H1 (cell line): ENCODE results near the gene TMEM120B. TPM values are rescaled to one million over a fixed set of nuclear protein-coding genes. Genes with fewer than 3 reads are reported as not detected.

Source experiments
- CTCF ChIA-PET: fragments of 300-600 bp; sonication (Branson Sonifier 250); formaldehyde crosslinking; loops from one replicate; lab custom pipeline; 2021; ENCODE audit not compliant: partially characterized antibody; lab: Charles Lee
- POLR2A ChIA-PET: fragments of 300-600 bp; sonication (Branson Sonifier 250); formaldehyde crosslinking; loops from one replicate; lab custom pipeline; 2021; ENCODE audit warnings: inconsistent platforms; ENCODE audit not compliant: partially characterized antibody; lab: Charles Lee
- DNase-seq, 2 experiments: peaks; one replicate each; pipeline versions ENCODE4 v3.0.0 to v3.0.0-alpha.2; 2010 to 2022; ENCODE audit warnings: low spot score in 2 of 2, low read depth in 1 of 2, mixed read lengths in 1 of 2
- FAIRE-seq: peaks from 2 replicates; lab custom pipeline; 2011; peaks lifted over from hg19 to GRCh38; lab: Jason Lieb, UNC
- H2AFZ ChIP-seq: 2 replicates; pipeline ENCODE4 v1.8.1; 2012; ENCODE audit warnings: low read length, inconsistent platforms
- H2AK5ac ChIP-seq: 2 replicates; pipeline ENCODE4 v1.6.1; 2013; ENCODE audit warnings: low read depth, low read length
- H2BK120ac ChIP-seq: replicated peaks from 2 replicates; pipeline ENCODE3; 2013; ENCODE audit warnings: low read depth, low read length, inconsistent platforms
- H2BK12ac ChIP-seq: 2 replicates; pipeline ENCODE4 v1.6.1; 2013; ENCODE audit warnings: low read depth, low read length
- H2BK15ac ChIP-seq: 2 replicates; pipeline ENCODE4 v1.6.1; 2013; ENCODE audit warnings: low read length
- H2BK20ac ChIP-seq: 2 replicates; pipeline ENCODE4 v1.6.1; 2013; ENCODE audit warnings: low read length
- H2BK5ac ChIP-seq: 2 replicates; pipeline ENCODE4 v1.6.1; 2013; ENCODE audit warnings: low read depth, low read length
- H3K14ac ChIP-seq: 2 replicates; pipeline ENCODE4 v1.6.1; 2013; ENCODE audit warnings: inconsistent platforms; ENCODE audit not compliant: insufficient read length
- H3K18ac ChIP-seq: 2 replicates; pipeline ENCODE4 v1.6.1; 2013; ENCODE audit warnings: low read length; ENCODE audit errors: extremely low read depth
- H3K23ac ChIP-seq: 2 replicates; pipeline ENCODE4 v1.6.1; 2013; ENCODE audit warnings: inconsistent platforms; ENCODE audit not compliant: insufficient read length
- H3K23me2 ChIP-seq: 2 replicates; pipeline ENCODE4 v1.6.1; 2013; ENCODE audit warnings: low read depth, low read length
- H3K27ac ChIP-seq: 2 replicates; pipeline ENCODE4 v1.6.1; 2011; ENCODE audit warnings: low read depth, low read length, inconsistent platforms
- H3K27me3 ChIP-seq, 4 experiments: replicated peaks in 1 of 4; 1 replicate in 1 of 4; 2 replicates in 3 of 4; pipeline versions ENCODE4 v1.6.1 to v1.8.1; 2011 to 2013; ENCODE audit warnings: low read length in 3 of 4, mild to moderate bottlenecking in 3 of 4, inconsistent platforms in 2 of 4, mixed read lengths in 2 of 4, moderate library complexity in 1 of 4; ENCODE audit not compliant: control insufficient read depth in 3 of 4, insufficient read depth in 3 of 4; ENCODE audit errors: extremely low read depth in 1 of 4
- H3K36me3 ChIP-seq, 4 experiments: 2 replicates each; pipeline versions ENCODE4 v1.6.1 to v1.8.1; 2011 to 2013; ENCODE audit warnings: mild to moderate bottlenecking in 4 of 4, low read length in 3 of 4, moderate library complexity in 2 of 4, control low read depth in 1 of 4, inconsistent platforms in 1 of 4; ENCODE audit not compliant: insufficient read depth in 4 of 4, control insufficient read depth in 2 of 4
- H3K4ac ChIP-seq: replicated peaks from 2 replicates; pipeline ENCODE3; 2013; ENCODE audit warnings: low read length, low read depth, mixed read lengths, inconsistent platforms; ENCODE audit not compliant: insufficient read length
- H3K4me1 ChIP-seq, 4 experiments: replicated peaks in 1 of 4; 1 replicate in 1 of 4; 2 replicates in 3 of 4; pipeline versions ENCODE4 v1.6.1 to v1.8.1; 2011 to 2013; ENCODE audit warnings: low read length in 3 of 4, inconsistent platforms in 2 of 4, mixed read lengths in 1 of 4; ENCODE audit not compliant: insufficient read depth in 4 of 4, control insufficient read depth in 3 of 4
- H3K4me2 ChIP-seq, 2 experiments: 2 replicates each; pipeline versions ENCODE4 v1.6.1 to v1.8.1; 2011 to 2013; ENCODE audit warnings: low read depth in 2 of 2, low read length in 2 of 2, control low read depth in 1 of 2, inconsistent platforms in 1 of 2, mild to moderate bottlenecking in 1 of 2; ENCODE audit not compliant: insufficient read depth in 1 of 2
- H3K4me3 ChIP-seq, 4 experiments: fragments of 200-600, 300-600 bp in 1 of 4; sonication (generic), shearing (Covaris generic), sonication (Bioruptor Twin) in 1 of 4; 2 replicates each; pipeline versions ENCODE4 v1.5.1 to v1.8.1; 2011 to 2016; ENCODE audit warnings: low read length in 4 of 4, low read depth in 3 of 4, control low read depth in 2 of 4, inconsistent platforms in 2 of 4, mild to moderate bottlenecking in 2 of 4, mixed read lengths in 1 of 4, moderate library complexity in 1 of 4; ENCODE audit not compliant: insufficient read depth in 2 of 4; ENCODE audit errors: extremely low read depth in 1 of 4
- H3K56ac ChIP-seq: replicated peaks from 2 replicates; pipeline ENCODE3; 2013; ENCODE audit warnings: low read depth, mild to moderate bottlenecking, mixed read lengths, low read length, inconsistent platforms; ENCODE audit not compliant: insufficient read length
- H3K79me1 ChIP-seq: 2 replicates; pipeline ENCODE4 v1.6.1; 2013; ENCODE audit warnings: low read depth, low read length, control low read depth
- H3K79me2 ChIP-seq, 2 experiments: 2 replicates each; pipeline versions ENCODE4 v1.6.1 to v1.8.1; 2012 to 2013; ENCODE audit warnings: low read length in 2 of 2, mild to moderate bottlenecking in 2 of 2, inconsistent platforms in 1 of 2; ENCODE audit not compliant: insufficient read depth in 2 of 2, control insufficient read depth in 1 of 2
- H3K9ac ChIP-seq, 4 experiments: replicated peaks in 1 of 4; 1 replicate in 1 of 4; 2 replicates in 3 of 4; pipeline versions ENCODE4 v1.6.1 to v1.8.1; 2011 to 2013; ENCODE audit warnings: low read depth in 3 of 4, low read length in 3 of 4, control low read depth in 2 of 4, mild to moderate bottlenecking in 2 of 4, moderate library complexity in 2 of 4, inconsistent platforms in 1 of 4; ENCODE audit errors: extremely low read depth in 1 of 4
- H3K9me3 ChIP-seq, 2 experiments: 2 replicates each; pipeline versions ENCODE4 v1.6.1 to v1.8.1; 2012 to 2013; ENCODE audit warnings: mild to moderate bottlenecking in 2 of 2, moderate library complexity in 2 of 2, control low read depth in 1 of 2, inconsistent platforms in 1 of 2, low read depth in 1 of 2, low read length in 1 of 2, mixed read lengths in 1 of 2; ENCODE audit not compliant: insufficient read depth in 2 of 2
- H4K20me1 ChIP-seq, 2 experiments: replicated peaks in 1 of 2; 2 replicates each; pipeline versions ENCODE3 to v1.8.1; 2011 to 2013; ENCODE audit warnings: inconsistent platforms in 2 of 2, low read length in 2 of 2, mild to moderate bottlenecking in 1 of 2; ENCODE audit not compliant: insufficient read depth in 2 of 2, control insufficient read depth in 1 of 2
- H4K5ac ChIP-seq: 2 replicates; pipeline ENCODE4 v1.6.1; 2013; ENCODE audit warnings: low read length, low read depth, mixed read lengths, inconsistent platforms; ENCODE audit not compliant: insufficient read length
- H4K8ac ChIP-seq: 2 replicates; pipeline ENCODE4 v1.8.0; 2013; ENCODE audit warnings: mild to moderate bottlenecking, moderate library complexity, low read length, inconsistent platforms; ENCODE audit not compliant: insufficient read depth; ENCODE audit errors: extremely low read depth
- H4K91ac ChIP-seq: replicated peaks from 2 replicates; pipeline ENCODE3; 2013; ENCODE audit warnings: low read length, mixed read lengths, inconsistent platforms; ENCODE audit not compliant: insufficient read length
- CBX5 ChIP-seq: fragments of 300-800, 300-1000 bp; sonication (generic); IDR thresholded peaks from 2 replicates; pipeline ENCODE4 v1.7.1; 2016; ENCODE audit warnings: antibody characterized with exemption, low read length, low read depth
- CTCF ChIP-seq, 3 experiments: IDR thresholded peaks; 1 replicate in 2 of 3; 2 replicates in 1 of 3; pipeline versions ENCODE4 v1.5.1 to v1.6.1; 2011; ENCODE audit warnings: low read length in 3 of 3, mild to moderate bottlenecking in 3 of 3, inconsistent platforms in 2 of 3, low read depth in 1 of 3, moderate library complexity in 1 of 3; ENCODE audit not compliant: insufficient read depth in 1 of 3; ENCODE audit errors: control extremely low read depth in 1 of 3
- E2F6 ChIP-seq: IDR thresholded peaks from 2 replicates; pipeline ENCODE4 v1.6.1; 2012; ENCODE audit warnings: inconsistent platforms
- EGR1 ChIP-seq: IDR thresholded peaks from 2 replicates; pipeline ENCODE4 v1.6.1; 2011; ENCODE audit warnings: low read depth, low read length, borderline replicate concordance
- FOSL1 ChIP-seq: IDR thresholded peaks from 2 replicates; pipeline ENCODE4 v1.6.1; 2011; ENCODE audit warnings: mild to moderate bottlenecking, low read depth, low read length, moderate library complexity; ENCODE audit not compliant: insufficient read depth
- GTF2F1 ChIP-seq: IDR thresholded peaks from 2 replicates; pipeline ENCODE4 v1.6.1; 2012; ENCODE audit warnings: low read depth, low read length, improper control_type of control experiment, borderline replicate concordance
- NRF1 ChIP-seq: IDR thresholded peaks from 2 replicates; pipeline ENCODE4 v1.6.1; 2011; ENCODE audit warnings: mild to moderate bottlenecking, low read depth, low read length, improper control_type of control experiment
- SP4 ChIP-seq: IDR thresholded peaks from 2 replicates; pipeline ENCODE4 v1.6.1; 2012; ENCODE audit warnings: low read length, inconsistent platforms
- USF2 ChIP-seq: IDR thresholded peaks from 2 replicates; pipeline ENCODE4 v1.6.1; 2011; ENCODE audit warnings: low read length, improper control_type of control experiment
- whole genome bisulfite sequencing, 2 experiments: shearing (Covaris generic) in 1 of 2; methylation state at CpG; one replicate each; pipeline versions ENCODE4 v1.1.6 to v1.1.7; 2013 to 2015; ENCODE audit warnings: low lambda C conversion rate in 2 of 2, mixed read lengths in 2 of 2, inconsistent platforms in 1 of 2, low coverage in 1 of 2, missing lambda C conversion rate in 1 of 2; ENCODE audit not compliant: insufficient replicate concordance in 2 of 2, insufficient coverage in 1 of 2, insufficient read length in 1 of 2; ENCODE audit errors: extremely low coverage in 1 of 2, missing lambda C conversion rate in 1 of 2; 5-methylcytosine and 5-hydroxymethylcytosine counted together
- polyA plus RNA-seq, 7 experiments: library from polyadenylated mRNA; depleted of rRNA in 3 of 7; stranded (reverse) in 5 of 7; unstranded in 2 of 7; fragments of >200 nt in 5 of 7; fragments of 200-250 nt in 2 of 7; gene quantifications; 1 replicate in 5 of 7; 2 replicates in 1 of 7; 4 replicates in 1 of 7; pipeline versions ENCODE4 v1.2.1 to v1.2.3, GENCODE V29; 2011 to 2013; ENCODE audit warnings: missing spikeins in 2 of 7, mixed read lengths in 2 of 7
- total RNA-seq: library from RNA; stranded (reverse); fragmentation: NEBNext Ultra II Directional; extraction: Animal tissue kit (Norgen Biotek cat#: 25700); gene quantifications from 2 replicates; pipeline ENCODE4 v1.2.1, GENCODE V29; 2021

TMEM120B gene
- total and polyA plus RNA-seq, 2 of the 8 experiments (the other 6 are each of a cell fraction or from before 2014, with no cell fraction given): 22.0 to 29.1 TPM

GRCh38 chr12:121783766-121784165 is 71.2 kb downstream of the TMEM120B start:
- no peaks in the 10 kb centered on the region for H3K27me3 ChIP-seq
- H3K4me2 ChIP-seq: no peak overlapping the region
- H2BK20ac ChIP-seq: no peak overlapping the region
- H3K4ac ChIP-seq: no peak overlapping the region
- H3K79me2 ChIP-seq: no peaks in the 10 kb centered on the region
- peaks cover 0 to 6% (median 5%) of the 10 kb centered on the region in 4 experiments; a peak in 4 of 8 replicates for H3K36me3 ChIP-seq
- H2BK120ac ChIP-seq: no peak overlapping the region
- DNase-seq (no peak), FAIRE-seq (no peak)
- no peak overlapping the region for H3K18ac ChIP-seq
- no peaks in the 10 kb centered on the region for H3K23me2 ChIP-seq
- CTCF ChIA-PET: interaction anchor here (1.1 to 18.5 kb wide), 4 partner anchors 5 to 104 kb away, joined by 4 to 335 read pairs (median 178); partner anchors contain the start of genes PSMD9 and RHOF
- no peak overlapping the region for H3K9ac ChIP-seq
- no peak overlapping the region for H2BK5ac ChIP-seq
- H3K4me1 ChIP-seq: 0 out of 7 replicates have a peak, but pooled peaks cover 0 to 3% (median 0%) of the 10 kb centered on the region in 4 experiments
- H2BK15ac ChIP-seq: no peak overlapping the region
- no peak overlapping the region for H4K91ac ChIP-seq
- no peak overlapping the region for H4K8ac ChIP-seq
- H4K5ac ChIP-seq: no peak overlapping the region
- no peak overlapping the region for H3K23ac ChIP-seq
- H2AK5ac ChIP-seq: no peak overlapping the region
- no peak overlapping the region for H2AFZ ChIP-seq
- no peak overlapping the region for H3K14ac ChIP-seq
- no peak overlapping the region for H2BK12ac ChIP-seq
- WGBS, 2 experiments: 86% methylated on average over 6 of the region's 6 CpGs; no CpG with 5 or more reads in 1 of the 2 experiments
- H3K79me1 ChIP-seq: no peaks in the 10 kb centered on the region; the same call in none of the 2 replicates
- H3K9me3 ChIP-seq: no peaks in the 10 kb centered on the region
- H3K56ac ChIP-seq: no peak overlapping the region
- H4K20me1 ChIP-seq: peaks cover 7 to 20% of the 10 kb centered on the region in 2 experiments
- H3K27ac ChIP-seq: no peak overlapping the region
- POLR2A ChIA-PET: interaction anchor here (34.9 kb wide), 1 partner anchor 16 kb away, joined by 958 read pairs; the partner anchor contains the start of genes RHOF and SETD1B
- no peak overlapping the region for H3K4me3 ChIP-seq
- TF ChIP-seq NRF1 (no peak), EGR1 (no peak), GTF2F1 (no peak), FOSL1 (no peak), E2F6 (no peak), USF2 (no peak), CBX5 (no peak), CTCF (IDR thresholded peaks at IDR 0.05; ENCODE audit: control extremely low read depth in 1 of 3, insufficient read depth in 1 of 3, low read depth in 1 of 3, low read length in 3 of 3) (no peak), SP4 (no peak)
